GM18519 (cell line): Measurements from ENCODE around the gene ELAVL1.

Experiments
- ATAC-seq: cut with Tn5 transposase; IDR thresholded peaks from one replicate; pipeline ENCODE4 v1.9.1; 2021; ENCODE audit warnings: mild to moderate bottlenecking, moderate library complexity; ENCODE audit not compliant: unreplicated experiment, low FRiP score

The ELAVL1 gene

DNA sequence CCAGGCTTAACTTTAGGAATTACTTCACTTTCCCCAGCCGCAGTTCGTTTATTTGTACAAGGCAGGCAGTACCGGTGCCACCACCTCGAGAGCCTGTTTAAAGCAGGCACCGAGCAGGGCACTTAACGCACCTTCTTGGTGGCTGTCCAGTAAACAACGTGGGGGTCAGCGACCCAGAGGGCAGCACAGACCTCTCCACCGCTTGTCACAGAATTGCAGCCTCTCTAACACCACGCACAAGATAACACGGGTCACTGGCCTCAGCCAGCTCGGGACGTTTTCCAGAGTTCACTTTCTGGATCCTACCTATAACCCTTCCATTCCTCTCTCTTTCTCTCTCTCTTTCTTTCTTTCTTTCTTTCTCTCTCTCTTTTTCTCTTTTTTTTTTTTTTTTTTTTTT, 16.8 kb upstream of the ELAVL1 start:
- no peak for ATAC-seq

DNA sequence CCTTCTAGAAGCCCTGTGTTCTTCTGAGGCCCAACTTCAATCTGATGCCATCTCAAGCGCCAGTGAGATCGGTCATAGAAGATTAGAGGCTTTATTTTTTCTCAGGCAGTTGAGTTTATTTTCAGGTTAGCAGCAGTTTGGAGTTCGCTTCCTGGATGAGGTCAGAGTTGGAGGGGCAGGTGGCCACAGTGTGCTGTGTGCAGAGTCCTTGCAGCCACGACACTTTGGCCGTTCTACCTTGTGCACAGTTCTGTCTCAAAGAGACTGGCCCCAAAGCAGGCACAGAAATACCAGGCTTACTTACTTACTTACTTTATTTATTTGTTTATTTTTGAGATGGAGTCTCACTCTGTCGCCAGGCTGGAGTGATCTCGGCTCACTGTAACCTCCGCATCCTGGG, 15.9 kb upstream of the ELAVL1 start:
- ATAC-seq = no peak

DNA sequence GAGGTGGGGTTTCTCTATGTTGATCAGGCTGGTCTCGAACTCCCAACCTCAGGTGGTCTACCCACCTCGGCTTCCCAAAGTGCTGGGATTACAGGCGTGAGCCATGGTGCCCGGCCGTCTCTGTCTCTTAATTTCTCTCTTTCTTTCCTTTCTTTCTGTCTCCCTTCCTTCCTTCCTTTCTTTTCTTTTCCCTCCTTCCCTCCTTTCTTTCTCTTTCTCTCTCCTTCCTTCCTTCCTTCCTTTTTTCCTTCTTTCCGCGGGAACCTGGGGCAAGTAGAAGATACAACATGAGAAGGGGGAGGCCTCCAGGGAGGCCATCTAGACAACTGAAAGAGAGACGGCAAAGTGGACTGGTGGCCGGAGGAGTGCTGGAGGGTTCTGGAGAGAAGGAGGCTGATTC, 15.2 kb upstream of the ELAVL1 start:
- ATAC-seq = no peak

DNA sequence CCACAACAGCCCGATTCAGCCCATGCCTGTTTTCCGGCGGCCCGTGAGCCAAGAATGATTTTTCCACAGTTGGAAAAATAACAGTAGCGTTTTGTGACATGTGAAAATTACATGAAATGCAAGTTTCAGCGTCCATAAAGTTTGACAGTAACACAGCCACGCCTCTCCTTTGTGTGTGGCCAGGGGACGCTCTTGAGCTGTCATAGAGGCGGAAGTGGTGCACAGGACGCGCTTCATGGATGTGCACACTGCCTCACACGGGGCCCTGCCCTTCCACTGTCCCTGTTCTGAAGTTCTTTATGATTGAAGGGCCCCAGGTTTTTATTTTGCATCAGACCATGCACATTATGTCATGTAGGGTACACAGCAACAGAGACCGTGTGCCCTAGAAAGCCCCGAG, 12.4 kb upstream of the ELAVL1 start:
- ATAC-seq = no peak

DNA sequence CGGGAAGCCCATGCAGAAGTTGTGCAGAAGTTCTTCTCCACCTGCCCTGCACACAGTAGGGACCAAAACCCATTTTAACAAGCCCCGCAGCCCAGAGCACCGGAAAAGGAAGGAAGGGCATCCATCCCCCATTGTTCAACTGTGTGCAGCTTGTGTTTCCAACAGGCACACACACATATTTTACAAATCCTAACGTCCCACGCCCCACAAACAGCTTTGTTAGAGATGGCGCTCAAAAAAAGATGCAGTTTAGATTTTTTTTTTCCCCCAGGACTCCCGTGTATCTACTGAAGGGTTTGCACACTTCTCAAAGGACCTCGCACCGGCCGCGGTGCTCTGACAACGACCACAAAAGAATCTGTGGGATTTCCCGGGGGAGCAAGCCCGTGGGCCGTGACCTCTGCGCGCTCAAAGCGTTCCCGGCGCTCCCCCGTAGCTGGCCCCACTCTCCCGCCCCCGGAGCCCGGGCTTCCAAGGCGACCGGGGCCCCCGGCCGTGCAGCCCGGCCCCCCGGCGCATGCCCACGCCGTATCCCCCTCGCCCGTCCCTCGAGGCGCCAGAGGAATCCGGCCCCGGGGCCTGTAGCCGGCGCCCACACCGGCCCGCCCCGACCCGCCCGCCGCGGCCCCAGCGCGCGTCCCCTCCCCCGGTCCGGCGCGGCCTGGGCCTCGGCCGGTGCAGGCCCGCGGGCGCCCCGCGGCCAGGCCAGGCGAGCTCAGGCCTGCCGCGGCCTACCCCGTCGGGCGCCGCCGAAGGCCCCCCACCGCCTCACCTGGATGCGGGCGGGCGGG, 523 bp downstream of the ELAVL1 start:
- ATAC-seq = no peak

DNA sequence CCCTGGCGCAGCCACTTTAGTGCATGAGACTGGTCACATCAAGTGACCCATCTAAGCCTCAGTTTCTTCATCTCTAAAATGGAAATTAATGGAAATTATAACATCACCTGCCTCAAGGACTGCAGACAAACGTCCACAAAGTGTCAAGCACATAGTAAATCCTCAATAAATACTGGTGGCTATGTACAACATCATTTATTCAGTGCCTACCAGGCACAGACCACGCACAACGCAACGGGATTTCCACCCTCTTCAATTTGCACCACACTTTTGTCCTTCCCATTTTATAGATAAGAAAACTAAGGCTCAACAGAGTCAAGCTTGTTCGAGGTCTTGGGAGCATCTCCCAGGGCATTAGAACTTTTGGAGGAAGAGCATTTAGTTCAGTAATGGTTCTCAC, 1.4 kb downstream of the ELAVL1 start:
- no peak for ATAC-seq

DNA sequence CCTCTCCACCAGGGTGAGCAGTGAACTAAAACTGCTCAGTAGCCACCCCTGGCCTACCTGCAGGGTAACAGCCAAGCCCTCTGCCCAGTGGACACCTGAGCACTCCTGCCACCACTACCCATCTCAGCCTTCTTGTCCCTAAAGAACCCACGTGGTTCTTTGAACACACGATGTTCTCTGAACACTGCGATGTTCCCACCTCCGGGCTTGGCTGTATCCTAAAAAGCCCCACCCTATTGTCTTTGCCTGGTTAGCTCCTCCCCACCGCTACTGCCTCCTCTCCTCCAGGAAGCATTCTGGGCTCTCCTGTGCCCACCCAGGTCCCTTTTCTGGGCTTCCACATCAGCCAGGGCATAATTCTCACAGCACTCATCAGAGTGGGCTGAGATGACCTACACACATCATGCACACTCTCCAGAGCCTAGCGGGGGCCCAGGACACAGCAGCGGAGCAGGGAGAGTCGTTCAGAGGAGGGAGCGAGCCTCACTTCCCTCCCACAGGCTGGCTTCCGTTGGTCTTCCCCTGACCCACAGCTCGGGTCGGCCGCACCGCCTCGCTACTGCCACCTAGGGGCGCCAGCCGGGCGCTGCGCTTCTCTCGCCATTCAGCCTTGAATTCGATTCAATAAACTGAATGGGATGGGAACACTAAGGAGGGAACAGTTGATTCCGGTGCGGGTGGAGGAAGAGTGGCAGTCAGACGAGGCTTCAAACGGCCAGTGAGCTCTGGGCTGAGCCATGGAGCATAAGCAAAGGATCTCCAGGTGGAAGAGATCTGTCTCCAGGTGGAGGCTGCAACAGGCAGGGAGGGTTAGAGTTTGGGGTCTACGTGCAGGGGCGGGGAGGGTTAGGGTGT, 3.2 kb downstream of the ELAVL1 start:
- ATAC-seq = no peak

DNA sequence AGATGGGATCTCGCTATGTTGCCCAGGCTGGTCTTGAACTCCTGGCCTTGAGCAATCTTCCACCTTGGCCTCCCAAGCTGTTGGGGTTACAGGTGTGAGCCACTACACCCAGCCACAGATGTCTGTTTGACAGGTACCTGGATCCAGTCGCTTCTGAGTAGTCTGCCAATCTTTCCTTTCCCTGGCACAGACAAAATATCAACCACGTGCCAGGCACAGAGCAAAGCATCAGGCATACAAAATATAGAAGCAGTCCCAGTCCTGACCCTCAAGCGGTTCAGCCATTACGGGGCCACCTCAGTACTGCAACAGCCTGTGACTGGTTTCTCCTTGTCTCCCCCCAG, 3.8 kb downstream of the ELAVL1 start:
- ATAC-seq = no peak

DNA sequence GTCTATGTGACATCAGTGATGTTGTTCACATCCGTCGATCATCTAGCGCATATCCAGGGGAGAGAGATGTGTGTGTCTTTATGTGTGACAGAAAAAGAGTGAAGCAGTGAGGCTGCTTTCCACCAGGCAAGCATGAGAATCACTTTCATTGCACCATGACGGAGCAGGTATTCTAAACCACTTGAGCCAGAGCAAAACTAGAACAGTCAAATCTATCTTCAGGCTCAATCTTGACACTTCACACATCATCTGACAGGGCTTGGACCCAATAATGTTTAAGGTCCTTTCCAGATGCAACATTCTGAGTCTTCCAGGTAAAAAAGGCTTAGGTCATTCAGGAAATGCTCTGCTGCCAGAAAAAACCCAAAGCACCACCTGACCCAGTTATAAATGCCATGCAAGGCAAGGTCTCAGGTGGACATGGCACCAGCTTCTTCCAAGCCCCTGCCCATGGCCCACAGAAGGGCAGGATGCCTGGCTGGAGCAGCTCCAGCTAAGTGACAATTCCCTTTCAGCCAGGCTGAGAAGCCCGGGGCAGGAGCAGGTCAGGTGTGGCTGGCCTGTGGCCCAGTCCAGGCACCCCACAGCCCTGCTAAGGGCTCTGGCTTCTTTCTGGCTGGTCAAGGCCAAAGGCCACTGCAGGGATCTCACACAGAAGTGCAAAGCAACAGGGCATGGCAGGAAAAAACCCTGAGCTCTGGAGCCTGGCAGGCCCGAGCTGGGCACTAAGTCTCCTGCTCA, 5.0 kb downstream of the ELAVL1 start:
- ATAC-seq = no peak

DNA sequence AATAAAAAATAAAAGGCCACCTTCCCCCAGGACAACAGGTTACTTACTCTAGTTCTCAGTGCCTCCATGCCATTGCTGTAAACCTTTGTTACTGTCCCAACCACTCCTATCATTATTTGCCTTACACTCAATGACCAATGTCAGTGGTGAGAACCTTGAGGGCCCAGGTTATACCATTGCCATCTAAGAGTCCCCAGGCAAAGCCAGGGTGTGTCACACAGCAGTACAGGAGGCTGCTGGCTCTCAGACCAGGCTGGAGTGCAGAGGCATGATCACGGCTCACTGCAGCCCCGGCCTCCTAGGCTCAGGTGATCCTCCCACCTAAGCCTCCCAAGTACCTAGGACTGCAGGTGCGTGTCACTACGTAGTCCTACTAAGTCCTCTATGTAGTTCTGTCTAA, 6.1 kb downstream of the ELAVL1 start:
- no peak for ATAC-seq

DNA sequence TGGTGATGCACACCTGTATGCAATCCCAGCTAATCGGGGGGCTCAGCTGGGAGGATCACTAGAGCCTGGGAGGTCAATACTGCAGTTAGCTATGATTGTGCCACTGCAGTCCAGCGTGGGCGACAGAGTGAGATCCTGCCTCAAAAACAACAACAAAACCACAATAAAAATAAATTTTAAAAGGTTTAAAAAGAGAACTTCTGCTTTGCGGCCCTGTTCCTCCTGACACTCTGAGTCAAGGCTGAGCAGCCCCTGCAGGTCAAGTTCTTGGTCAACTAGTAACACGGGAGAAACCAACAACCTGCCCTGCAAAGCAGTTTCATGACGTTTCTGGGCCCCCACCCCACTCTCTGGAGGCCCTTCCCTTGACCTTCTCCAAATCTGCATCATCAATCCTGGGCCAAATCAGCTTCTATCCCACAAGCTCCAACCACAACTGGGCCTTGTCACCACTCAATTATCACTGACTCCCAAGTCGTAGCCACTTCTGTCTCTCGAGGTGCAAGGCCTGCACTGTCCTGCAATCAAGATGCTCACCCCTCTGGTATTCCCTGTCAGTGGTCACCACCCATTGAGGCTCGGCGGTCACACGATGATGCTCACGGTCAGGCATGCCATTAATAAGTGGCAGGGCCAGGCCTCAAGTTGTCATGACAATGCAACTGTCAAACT, 7.5 kb downstream of the ELAVL1 start:
- no peak for ATAC-seq

DNA sequence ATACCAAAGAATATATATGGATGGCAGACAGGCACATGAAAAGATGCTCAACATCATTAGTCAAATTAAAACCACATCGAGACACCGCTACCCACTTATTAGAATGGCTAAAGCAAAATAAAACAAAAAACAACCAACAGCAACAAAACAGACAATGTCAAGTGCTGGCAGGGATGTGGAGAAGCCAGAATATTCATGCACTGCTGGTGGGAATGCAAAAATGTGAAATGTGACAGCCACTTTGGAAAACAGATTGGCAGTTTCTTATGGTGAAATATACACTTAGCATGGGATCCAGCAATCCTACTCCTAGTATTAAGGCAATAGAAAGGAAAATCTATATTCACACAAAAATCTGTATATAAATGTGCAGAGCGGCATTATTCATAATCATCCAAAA, 8.6 kb downstream of the ELAVL1 start:
- ATAC-seq = no peak

DNA sequence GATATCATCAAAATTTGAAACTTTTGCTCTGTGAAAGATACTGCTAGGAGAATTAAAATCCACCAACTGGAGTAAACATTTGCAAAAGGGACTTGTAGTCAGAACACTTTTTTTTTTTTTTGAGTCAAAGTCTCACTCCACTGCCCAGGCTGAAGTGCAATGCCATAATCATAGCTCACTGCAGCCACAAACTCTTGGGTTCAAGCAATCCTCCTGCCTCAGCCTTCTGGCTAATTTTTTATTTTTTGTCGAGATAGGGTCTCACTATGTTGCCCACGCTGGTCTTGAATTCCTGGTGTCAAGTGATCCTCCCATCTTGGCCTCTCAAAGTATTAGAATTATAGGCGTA, 9.7 kb downstream of the ELAVL1 start:
- ATAC-seq = no peak

DNA sequence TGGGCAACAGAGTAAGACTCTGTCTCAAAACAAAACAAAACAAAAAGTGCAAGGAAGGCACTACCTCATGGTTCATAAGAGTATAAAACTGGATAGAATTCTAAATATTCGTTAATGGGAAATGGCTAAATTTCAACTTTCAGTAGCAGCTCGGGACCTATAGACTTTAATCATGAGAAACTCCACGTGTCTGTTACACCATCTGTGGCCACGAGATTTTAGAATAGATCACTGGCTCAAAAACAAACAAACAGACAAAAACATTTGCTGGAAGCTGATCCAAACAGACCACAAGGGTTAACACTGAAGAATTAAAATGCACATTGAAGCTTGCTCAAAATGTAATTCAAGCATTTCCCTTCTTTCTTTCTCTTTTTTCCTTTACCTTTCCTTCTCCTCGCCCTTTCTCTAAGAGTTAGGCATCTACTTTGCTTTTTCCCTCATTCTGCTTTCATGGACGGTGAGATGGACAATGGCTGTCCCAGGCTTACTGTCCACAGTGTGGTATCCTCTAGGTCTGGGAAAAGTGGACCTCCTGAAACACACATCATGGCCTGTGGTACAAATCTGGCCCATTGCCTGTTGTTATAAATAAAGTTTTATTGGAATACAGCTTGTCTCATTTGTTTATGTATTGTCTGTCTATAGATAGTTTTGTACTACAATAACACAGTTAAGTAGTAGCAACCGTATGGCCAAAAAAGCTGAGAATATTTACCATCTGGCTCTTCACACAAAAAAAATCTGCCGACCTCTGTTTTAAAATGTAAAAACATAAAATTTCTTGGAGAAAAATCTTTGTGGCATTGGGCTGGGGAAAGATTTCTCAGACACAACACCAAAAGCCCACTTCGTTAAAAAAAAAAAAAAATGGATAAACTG, 10.3 kb downstream of the ELAVL1 start:
- no peak for ATAC-seq

DNA sequence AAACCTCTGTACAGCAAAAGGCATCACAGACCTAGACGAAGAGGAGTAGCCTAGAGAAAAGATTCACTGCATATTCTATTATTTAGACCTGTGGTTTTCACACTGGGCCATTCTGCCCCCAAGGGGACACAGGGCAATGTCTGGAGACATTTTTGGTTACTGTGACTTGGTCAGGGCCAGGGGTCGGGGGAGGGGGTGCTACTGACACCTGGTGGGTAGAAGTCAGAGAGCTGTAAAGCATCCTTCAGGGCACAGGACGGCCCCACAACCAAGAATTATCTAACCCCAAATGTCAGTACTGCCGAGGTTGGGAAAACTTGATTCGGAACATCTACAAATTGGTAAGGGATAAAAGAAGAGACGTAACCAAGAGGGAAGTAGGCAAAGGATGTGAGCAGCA, 11.3 kb downstream of the ELAVL1 start:
- ATAC-seq = no peak

DNA sequence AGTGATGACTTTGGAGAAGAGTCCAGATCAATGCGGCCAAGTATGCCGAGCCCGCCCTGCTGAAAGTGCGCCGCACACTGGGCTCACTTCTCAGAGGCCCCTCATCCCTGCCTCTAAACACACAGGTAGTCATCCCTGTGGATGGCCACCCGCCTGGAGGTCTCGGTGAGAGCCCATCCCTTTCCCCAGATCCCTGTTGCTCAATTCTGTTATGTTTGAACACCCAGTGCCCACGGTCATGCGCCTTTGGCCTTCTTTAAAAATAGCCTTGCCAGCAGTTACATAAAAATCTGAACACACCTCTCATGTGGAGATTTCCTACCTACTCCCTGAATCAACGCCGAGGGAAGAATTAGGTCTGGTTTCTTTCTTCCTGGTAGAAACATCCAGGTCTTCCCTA, 11.9 kb downstream of the ELAVL1 start:
- no peak for ATAC-seq

DNA sequence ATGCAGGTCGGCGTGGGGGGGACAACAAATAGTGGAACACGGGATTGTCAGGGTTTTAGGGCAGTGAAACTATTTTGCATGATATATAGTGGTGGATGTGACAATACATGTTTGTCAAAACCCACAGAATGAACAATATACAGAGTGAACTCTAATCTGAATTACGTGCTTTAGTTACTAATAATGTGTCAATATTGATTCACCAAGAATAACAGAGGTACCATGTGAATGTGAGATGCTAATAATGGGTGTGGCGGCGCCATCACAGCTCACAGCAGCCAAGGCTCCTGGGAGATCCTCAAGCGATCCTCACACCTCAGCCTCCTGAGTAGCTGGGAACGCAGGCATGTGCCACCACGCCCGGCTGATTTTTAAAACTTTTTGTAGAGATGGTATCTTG, 12.9 kb downstream of the ELAVL1 start:
- ATAC-seq = no peak

DNA sequence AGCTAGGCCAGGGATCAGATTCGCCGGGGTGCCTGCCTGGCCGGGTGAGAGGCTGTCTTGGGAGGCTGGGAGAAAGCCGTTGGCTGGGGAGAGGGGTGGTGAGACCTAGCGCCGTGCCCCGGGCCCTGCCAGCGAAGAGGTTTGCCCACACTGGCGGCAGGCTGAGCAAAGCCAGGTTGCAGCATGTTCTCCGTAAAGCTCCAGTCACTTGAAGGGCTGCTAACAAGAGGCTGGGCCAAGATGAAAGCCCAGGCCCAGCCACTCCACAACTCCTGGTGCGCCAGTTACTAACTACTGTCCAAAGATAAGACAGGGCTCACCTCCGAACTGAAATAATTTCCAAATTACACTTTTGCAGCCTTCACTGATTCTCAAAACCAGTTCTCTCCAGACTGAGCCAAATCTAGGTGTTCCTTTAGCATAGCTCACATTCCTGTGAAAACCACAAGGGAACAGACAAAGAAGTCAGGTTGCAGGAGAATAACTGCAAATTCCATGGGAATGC, 16.3 kb downstream of the ELAVL1 start:
- ATAC-seq = no peak

DNA sequence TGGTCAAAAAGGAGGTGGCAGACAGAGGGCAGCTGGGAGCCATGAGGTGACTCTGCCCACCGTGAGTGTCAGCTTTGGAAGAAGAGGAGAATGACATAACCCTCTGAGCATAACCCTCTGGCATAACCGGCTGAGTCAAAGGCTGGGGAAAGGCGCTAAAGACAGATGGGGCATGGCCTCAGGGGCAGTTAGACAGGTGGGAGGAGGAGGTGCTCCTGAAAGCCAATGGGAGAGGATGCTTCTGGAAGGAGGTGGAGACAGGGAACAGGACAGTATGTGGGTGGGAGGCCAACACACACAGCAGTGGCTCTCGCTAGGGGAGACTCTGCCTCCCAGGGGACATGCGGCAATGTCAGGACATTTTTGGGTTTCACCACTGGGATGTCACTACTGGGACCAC, 17.1 kb downstream of the ELAVL1 start:
- no peak for ATAC-seq
